ENCODE data around the gene PRR5L.
A peak's percentile ranks its signal among the peaks of the same experiment; 100 is the strongest.

GRCh38 chr11:36425561-36426081 is 129.5 kb downstream of the PRR5L start:
- no peak for TF ChIP-seq TAF1 (IDR thresholded peaks at IDR 0.05; ENCODE audit: borderline replicate concordance, insufficient read depth, low read length)
- no peak for TF ChIP-seq POLR2AphosphoS5 (IDR thresholded peaks at IDR 0.05; ENCODE audit: low read depth, low read length)
- peak in 1 of 2 experiments; percentile 34; a peak in 1 of 4 replicates for TF ChIP-seq REST (IDR thresholded peaks at IDR 0.05; ENCODE audit: insufficient read depth in 1 of 2, low read depth in 2 of 2, low read length in 2 of 2)
- 0 out of 2 replicates have a peak, but pooled peaks have one; percentile 71 for TF ChIP-seq SIN3A (IDR thresholded peaks at IDR 0.05; ENCODE audit: borderline replicate concordance, insufficient read depth, low read length)
- TF ChIP-seq FOXP2 (optimal IDR thresholded peaks at IDR 0.05; ENCODE audit: borderline replicate concordance, extremely low read depth, extremely low read length, insufficient read depth), result no peak

All from PFSK-1 (cell line).